MM.1S (cell line): Measurements from ENCODE around the gene GLB1L3.

Experiments used
- EZH2 ChIP-seq: fragments of 300-600 bp; sonication (generic); optimal IDR thresholded peaks from 2 replicates; pipeline ENCODE3; 2017; ENCODE audit warnings: low read depth, mild to moderate bottlenecking, antibody characterized with exemption, low read length, mixed read lengths
- TF ChIP-seq, protein P1 (sequence below): fragments of 300-600 bp; sonication (generic); IDR thresholded peaks from 2 replicates; pipeline ENCODE4 v1.5.1; 2016; ENCODE audit warnings: antibody characterized with exemption, low read length, mixed read lengths

DNA sequence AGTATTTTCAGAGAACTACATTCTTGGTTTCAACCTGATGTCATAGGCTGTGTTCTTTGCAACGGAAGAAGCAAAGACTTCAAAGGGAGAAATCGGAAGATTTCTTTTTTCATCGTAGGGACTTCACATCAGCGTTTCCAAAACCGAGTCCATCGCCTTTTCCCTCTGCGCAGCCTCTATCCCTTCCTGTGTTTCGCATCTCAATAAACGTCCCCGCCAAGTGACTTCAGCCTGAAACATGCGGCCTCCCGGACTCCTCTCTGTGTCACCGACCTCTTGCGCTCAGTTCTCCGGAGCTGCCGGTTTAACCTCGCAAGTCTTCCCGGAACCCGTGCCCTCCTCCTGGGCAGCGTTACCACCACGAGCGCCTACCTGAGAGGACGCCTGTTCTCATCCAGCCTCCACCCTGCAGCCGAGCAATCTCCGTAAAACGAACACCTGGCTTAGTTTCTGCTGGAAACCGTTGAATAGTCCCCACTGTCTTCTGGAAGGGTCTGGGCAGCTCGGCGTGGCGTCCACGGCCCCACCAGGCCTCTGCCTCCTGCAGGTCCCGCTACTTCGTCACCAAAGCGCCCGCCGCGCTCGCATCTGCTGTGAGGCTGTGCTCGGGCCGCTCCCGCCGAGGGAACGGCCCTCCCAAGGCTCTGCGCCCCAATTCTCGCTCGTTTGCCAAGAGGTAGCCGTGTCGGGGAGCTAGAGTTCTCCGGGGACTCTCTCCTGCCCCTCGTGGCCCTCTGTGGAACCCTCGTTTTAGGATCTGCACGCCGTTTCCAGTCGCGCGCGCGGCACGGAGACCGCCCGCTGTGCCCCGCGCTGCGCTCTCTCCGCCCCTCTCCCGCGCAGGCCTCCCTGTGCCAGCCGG lies at the start of gene GLB1L3:
- no peak for TF ChIP-seq EZH2
- TF ChIP-seq, protein P1, sequence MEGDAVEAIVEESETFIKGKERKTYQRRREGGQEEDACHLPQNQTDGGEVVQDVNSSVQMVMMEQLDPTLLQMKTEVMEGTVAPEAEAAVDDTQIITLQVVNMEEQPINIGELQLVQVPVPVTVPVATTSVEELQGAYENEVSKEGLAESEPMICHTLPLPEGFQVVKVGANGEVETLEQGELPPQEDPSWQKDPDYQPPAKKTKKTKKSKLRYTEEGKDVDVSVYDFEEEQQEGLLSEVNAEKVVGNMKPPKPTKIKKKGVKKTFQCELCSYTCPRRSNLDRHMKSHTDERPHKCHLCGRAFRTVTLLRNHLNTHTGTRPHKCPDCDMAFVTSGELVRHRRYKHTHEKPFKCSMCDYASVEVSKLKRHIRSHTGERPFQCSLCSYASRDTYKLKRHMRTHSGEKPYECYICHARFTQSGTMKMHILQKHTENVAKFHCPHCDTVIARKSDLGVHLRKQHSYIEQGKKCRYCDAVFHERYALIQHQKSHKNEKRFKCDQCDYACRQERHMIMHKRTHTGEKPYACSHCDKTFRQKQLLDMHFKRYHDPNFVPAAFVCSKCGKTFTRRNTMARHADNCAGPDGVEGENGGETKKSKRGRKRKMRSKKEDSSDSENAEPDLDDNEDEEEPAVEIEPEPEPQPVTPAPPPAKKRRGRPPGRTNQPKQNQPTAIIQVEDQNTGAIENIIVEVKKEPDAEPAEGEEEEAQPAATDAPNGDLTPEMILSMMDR, result peak; percentile 57
